Duodenal mucosa (tissue), 2 donors: ENCODE results near the gene KBTBD7.

ENCODE experiments used
- H3K27ac ChIP-seq: one replicate; pipeline ENCODE4 v1.7.0; 2013; ENCODE audit warnings: low read depth, low read length
- H3K27me3 ChIP-seq, 2 donors: one replicate each; pipeline ENCODE4 v1.7.0; 2013; ENCODE audit warnings: low read length in 2 of 2, control low read depth in 1 of 2; ENCODE audit not compliant: insufficient read depth in 2 of 2, control insufficient read depth in 1 of 2
- H3K36me3 ChIP-seq, 2 donors: one replicate each; pipeline ENCODE4 v1.7.0; 2013; ENCODE audit warnings: low read length in 2 of 2, control low read depth in 1 of 2; ENCODE audit not compliant: insufficient read depth in 2 of 2, control insufficient read depth in 1 of 2
- H3K4me1 ChIP-seq, 2 donors: one replicate each; pipeline ENCODE4 v1.7.0; 2013; ENCODE audit warnings: low read length in 2 of 2, control low read depth in 1 of 2; ENCODE audit not compliant: insufficient read depth in 2 of 2, control insufficient read depth in 1 of 2
- H3K4me3 ChIP-seq, 2 donors: one replicate each; pipeline ENCODE4 v1.7.0; 2013; ENCODE audit warnings: low read length in 2 of 2, low read depth in 1 of 2
- H3K9ac ChIP-seq, 2 donors: one replicate each; pipeline ENCODE4 v1.7.0; 2013; ENCODE audit warnings: low read length in 2 of 2, low read depth in 1 of 2
- H3K9me3 ChIP-seq, 2 donors: one replicate each; pipeline ENCODE4 v1.7.0; 2013; ENCODE audit warnings: low read length in 2 of 2, control low read depth in 1 of 2; ENCODE audit not compliant: control insufficient read depth in 1 of 2

KBTBD7 gene

DNA sequence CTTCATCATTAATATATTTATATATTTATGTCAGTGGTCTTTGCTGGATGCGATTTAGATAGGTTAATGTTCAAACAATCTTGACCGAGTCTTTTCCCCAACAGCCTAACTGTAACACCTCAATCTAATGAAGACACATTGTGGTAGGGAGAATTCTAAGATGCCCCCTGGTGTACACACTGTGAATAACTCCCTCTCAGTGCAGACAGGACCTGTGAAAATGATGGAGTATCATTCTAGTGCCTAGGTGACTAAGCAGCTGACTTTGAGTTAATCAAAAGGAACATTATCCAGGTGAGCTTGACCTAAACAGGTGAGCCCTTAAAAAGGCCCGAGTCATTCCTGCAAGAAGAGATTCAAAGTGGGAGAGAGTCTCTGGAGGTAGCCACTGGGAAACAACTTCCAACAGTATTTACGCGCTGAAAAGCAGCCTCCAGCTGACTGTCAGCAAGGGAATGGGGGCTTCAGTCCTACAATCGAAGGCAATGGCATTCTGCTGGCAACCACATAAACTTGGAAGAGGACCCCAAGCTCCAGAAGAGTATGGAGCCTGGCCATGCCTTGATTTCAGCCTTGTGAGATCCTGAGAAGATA lies 28.0 kb upstream of the KBTBD7 start:
- Histone ChIP-seq H3K27ac (no peak overlapping the region), H3K9ac (no peak overlapping the region), H3K27me3 (no peaks in the 10 kb centered on the region), H3K4me1 (no peaks in the 10 kb centered on the region), H3K9me3 (no peaks in the 10 kb centered on the region), H3K36me3 (peaks cover 13 to 14% of the 10 kb centered on the region in 2 donors), H3K4me3 (no peak overlapping the region)

DNA sequence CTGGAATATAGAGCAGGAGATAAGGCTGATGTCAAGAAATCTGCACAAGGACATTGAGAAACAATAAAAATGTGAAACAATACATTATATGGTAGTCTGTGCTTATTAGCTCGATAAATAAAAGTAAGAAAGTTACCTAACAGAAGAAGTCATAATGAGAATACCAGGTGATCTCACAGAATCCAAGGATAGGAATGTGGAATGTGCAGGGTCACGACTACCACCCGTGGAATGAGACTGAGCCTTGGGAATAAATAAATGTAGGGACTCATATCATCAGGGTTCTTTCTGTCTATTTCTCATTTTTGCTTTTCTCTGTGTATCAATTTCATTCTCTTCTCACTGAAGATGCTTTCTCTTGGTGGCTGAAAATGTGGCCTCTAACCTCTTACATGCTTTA lies 26.0 kb upstream of the KBTBD7 start:
- Histone ChIP-seq H3K9me3 (no peaks in the 10 kb centered on the region), H3K4me3 (no peak overlapping the region), H3K27ac (no peak overlapping the region), H3K9ac (no peak overlapping the region), H3K36me3 (peaks cover 7 to 9% of the 10 kb centered on the region in 2 donors), H3K27me3 (no peaks in the 10 kb centered on the region), H3K4me1 (no peaks in the 10 kb centered on the region)

DNA sequence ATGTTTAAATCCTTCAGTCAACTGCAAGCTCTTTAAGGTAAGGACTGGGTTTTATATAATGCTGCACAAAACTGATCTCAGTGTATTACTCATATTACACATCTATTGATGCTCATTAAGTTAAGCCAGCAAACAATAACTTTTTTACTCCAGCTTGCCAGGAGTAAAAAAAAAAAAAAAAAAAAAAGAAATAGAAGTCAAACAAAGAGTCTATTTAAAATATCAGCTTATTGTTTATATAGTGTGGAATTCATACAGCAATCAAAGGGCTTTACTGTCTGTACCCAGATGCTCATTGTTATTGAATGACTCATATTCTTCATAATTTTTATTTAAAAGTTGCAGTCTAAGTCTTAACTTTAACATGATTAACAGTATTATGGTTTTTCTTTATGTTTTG lies 21.8 kb upstream of the KBTBD7 start:
- H3K27ac ChIP-seq = no peak overlapping the region
- no peaks in the 10 kb centered on the region for H3K27me3 ChIP-seq

DNA sequence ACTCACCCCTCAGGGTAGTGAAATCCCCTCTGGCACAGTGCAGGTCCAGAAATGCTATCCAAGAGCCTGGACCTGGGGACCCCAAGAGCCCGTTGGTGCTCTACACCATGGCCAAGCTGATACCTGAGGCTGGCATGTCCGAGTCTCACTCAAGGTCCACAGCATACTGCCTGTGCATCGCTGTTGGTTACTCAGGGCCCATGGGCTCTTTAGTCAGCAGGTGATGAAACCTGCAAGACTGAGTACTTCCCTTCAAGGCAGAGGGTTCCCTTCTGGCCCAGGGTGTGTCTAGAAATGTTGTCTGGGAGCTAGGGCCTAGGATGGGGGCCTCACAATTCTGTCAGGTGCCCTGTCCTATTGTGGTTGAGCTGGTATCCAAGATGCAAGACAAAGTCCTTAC lies 19.6 kb upstream of the KBTBD7 start:
- Histone ChIP-seq H3K36me3 (no peaks in the 10 kb centered on the region), H3K4me3 (no peak overlapping the region), H3K27ac (no peak overlapping the region), H3K9me3 (peaks cover 0 to 2% of the 10 kb centered on the region in 2 donors), H3K4me1 (no peaks in the 10 kb centered on the region), H3K27me3 (no peaks in the 10 kb centered on the region), H3K9ac (no peak overlapping the region)

More for the DNA sequence above, 21.8 kb upstream of the KBTBD7 start:
- Histone ChIP-seq H3K36me3 (peaks cover 4 to 6% of the 10 kb centered on the region in 2 donors), H3K9ac (no peak overlapping the region), H3K4me3 (no peak overlapping the region), H3K4me1 (no peaks in the 10 kb centered on the region), H3K9me3 (no peaks in the 10 kb centered on the region)

DNA sequence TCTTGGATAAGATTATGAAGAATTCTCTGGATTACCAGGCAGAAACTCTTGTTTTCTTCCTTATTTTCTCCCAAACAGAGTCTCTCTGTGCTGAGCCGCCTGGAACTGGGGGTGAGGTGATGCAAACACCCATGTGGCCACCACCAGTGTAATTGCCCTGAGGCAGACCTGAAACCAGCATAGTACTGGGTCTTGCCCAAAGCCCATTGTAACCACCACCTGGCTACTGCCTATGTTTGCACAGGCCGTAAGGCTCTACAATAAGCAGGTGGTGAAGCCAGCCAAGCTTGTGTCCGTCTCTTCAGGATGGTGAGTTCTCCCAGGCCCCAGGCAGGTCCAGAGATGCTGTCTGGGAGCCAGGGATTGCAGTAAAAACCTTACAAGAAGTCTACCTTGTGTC lies 18.9 kb upstream of the KBTBD7 start:
- Histone ChIP-seq H3K9ac (no peak overlapping the region), H3K4me1 (no peaks in the 10 kb centered on the region), H3K27me3 (no peaks in the 10 kb centered on the region), H3K4me3 (no peak overlapping the region), H3K27ac (no peak overlapping the region), H3K36me3 (no peaks in the 10 kb centered on the region), H3K9me3 (peaks cover 0 to 7% of the 10 kb centered on the region in 2 donors)

DNA sequence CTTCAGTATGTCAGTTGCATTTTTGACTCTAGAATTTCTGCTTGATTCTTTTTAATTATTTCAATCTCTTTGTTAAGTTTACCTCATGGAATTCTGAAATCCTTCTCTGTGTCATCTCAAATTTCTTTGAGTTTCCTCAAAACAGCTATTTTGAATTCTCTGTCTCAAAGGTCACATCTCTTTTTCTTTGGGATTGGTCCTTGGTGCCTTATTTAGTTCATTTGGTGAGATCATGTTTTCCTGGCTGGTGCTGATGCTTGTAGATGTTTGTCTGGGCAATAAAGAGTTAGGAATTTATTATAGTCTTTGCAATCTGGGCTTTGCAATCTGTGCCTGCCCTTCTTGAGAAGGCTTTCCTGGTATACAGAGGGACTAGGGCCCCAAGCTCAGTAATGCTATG lies 18.5 kb upstream of the KBTBD7 start:
- H3K36me3 ChIP-seq = no peaks in the 10 kb centered on the region
- no peaks in the 10 kb centered on the region for H3K27me3 ChIP-seq
- H3K4me1 ChIP-seq = no peaks in the 10 kb centered on the region
- H3K4me3 ChIP-seq = no peak overlapping the region
- no peak overlapping the region for H3K27ac ChIP-seq
- H3K9ac ChIP-seq = no peak overlapping the region
- H3K9me3 ChIP-seq = peaks cover 0 to 7% of the 10 kb centered on the region in 2 donors

DNA sequence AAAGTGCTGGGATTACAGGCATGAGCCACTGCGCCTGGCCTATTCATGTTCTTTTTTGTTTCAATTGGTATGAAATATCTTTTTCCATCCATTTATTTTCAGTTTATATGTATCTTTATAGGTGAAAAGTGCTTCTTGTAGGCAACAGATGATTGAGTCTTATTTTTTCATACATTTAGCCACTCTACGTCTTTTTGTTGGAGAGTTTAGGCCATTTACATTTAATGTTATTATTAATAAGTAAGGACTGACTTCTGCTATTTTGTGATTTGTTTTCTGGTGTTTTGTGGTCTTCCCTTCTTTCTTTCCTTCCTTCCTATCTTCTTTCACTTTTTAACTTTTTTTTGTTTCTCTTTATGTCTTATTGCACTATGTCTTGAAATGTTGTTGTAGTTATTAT lies 16.7 kb upstream of the KBTBD7 start:
- Histone ChIP-seq H3K9me3 (peaks cover 0 to 7% of the 10 kb centered on the region in 2 donors), H3K4me1 (no peaks in the 10 kb centered on the region), H3K9ac (no peak overlapping the region), H3K4me3 (no peak overlapping the region), H3K27ac (no peak overlapping the region), H3K27me3 (no peaks in the 10 kb centered on the region), H3K36me3 (no peaks in the 10 kb centered on the region)

DNA sequence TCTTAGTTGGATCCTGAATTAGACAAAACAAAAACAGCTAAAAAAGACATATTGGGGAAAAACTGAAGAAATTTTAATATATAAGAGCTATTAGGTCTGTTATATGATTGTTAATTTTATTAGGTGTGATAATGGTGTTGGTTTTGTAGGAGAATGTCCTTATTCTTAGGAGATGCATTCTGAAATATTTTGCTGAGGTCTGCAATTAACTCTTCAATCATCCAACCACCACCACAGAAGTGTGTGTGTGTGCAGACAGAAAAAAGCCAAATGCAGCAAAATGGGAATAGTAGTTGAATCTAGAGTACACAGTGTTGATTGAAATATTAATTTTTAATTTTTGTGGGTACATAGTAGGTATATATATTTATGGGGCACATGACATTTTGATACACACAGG lies 12.1 kb upstream of the KBTBD7 start:
- no peak overlapping the region for H3K27ac ChIP-seq

DNA sequence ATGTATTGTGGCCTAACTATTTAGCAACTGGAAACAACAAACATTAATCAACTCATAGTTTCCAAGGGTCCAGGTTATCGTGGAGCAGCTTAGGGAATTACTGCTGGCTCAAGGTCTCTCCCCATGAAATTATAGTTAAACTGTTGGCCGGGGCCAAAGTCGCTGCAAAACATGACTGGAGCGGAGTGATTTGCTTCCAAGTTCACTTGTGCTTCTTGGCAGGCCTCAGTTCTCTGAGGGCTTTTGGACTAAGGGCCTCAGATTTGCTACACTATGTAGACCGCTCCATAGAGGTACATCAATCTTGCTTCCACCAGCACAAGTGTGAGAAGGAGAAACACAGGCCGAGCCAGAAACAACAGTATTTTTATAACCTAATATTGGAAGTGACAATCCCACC lies 9.4 kb upstream of the KBTBD7 start:
- Histone ChIP-seq H3K9ac (no peak overlapping the region), H3K36me3 (no peaks in the 10 kb centered on the region), H3K9me3 (peaks cover 0 to 4% of the 10 kb centered on the region in 2 donors), H3K4me3 (no peak overlapping the region), H3K27ac (no peak overlapping the region), H3K4me1 (no peaks in the 10 kb centered on the region), H3K27me3 (no peaks in the 10 kb centered on the region)

More for the DNA sequence above, 12.1 kb upstream of the KBTBD7 start:
- peaks cover 0 to 7% of the 10 kb centered on the region in 2 donors for H3K9me3 ChIP-seq
- H3K36me3 ChIP-seq = no peaks in the 10 kb centered on the region
- no peaks in the 10 kb centered on the region for H3K27me3 ChIP-seq
- H3K4me3 ChIP-seq = no peak overlapping the region
- no peak overlapping the region for H3K9ac ChIP-seq
- H3K4me1 ChIP-seq = no peaks in the 10 kb centered on the region

DNA sequence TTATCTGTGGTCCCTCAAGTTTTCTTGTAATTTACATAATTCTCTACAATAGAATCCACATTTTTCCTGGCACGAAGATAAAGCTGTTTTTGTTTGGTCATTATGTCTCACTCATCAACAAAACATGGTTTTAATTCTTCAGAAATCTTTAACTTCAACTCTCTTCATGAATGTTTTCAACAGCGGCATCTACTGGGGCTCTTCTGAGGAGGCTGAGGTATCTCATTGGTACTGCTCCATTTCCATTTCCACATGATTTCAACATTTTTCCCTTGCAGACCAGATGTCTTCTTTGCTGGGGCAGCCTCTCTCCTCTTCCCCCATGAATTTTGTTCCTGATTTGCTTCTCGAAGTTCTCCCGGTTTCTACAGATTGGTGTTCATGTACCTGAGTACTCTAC lies 5.8 kb upstream of the KBTBD7 start:
- no peaks in the 10 kb centered on the region for H3K27me3 ChIP-seq
- H3K27ac ChIP-seq = no peak overlapping the region
- H3K4me3 ChIP-seq = no peak overlapping the region
- H3K9me3 ChIP-seq = no peaks in the 10 kb centered on the region
- no peak overlapping the region for H3K9ac ChIP-seq
- H3K36me3 ChIP-seq = no peaks in the 10 kb centered on the region
- no peaks in the 10 kb centered on the region for H3K4me1 ChIP-seq

DNA sequence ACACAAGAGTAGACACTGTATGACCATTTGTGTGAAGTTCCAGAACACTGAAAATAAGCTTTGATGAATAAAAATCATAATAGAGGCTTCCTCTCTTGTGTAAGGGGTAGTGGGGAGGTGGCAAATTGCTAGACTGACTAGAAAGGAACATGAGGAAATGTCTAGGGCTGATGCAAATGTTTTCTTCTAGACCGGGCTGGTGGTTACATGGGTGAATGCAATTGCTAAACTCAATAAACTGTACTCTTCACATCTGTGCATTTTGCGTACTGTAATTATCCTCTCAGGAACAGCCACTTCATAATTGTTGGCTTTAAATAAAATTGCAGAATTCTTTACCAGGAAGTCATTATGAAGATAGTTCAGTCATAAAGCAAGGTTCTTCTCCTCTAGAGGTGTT lies 5.2 kb upstream of the KBTBD7 start:
- H3K27ac ChIP-seq = no peak overlapping the region
- no peaks in the 10 kb centered on the region for H3K27me3 ChIP-seq

More for the DNA sequence above, 5.2 kb upstream of the KBTBD7 start:
- H3K4me3 ChIP-seq = no peak overlapping the region
- H3K36me3 ChIP-seq = no peaks in the 10 kb centered on the region
- no peak overlapping the region for H3K9ac ChIP-seq
- no peaks in the 10 kb centered on the region for H3K4me1 ChIP-seq
- no peaks in the 10 kb centered on the region for H3K9me3 ChIP-seq
